SU-DHL-6 (cell line): ENCODE results near the gene MDM4.

Source experiments
- H2AFZ ChIP-seq: fragments of 200-600 bp; sonication (generic); 2 replicates; pipeline ENCODE4 v1.6.1; 2014; ENCODE audit warnings: low read depth, mild to moderate bottlenecking, moderate library complexity, mixed read lengths, antibody characterized with exemption, low read length; ENCODE audit not compliant: severe bottlenecking
- H3F3A ChIP-seq: fragments of 200-600 bp; shearing (Covaris generic); 2 replicates; pipeline ENCODE4 v1.6.0; 2016; ENCODE audit warnings: antibody characterized with exemption, mild to moderate bottlenecking; ENCODE audit not compliant: insufficient read depth
- H3K27ac ChIP-seq: fragments of 200-600 bp; sonication (generic); 2 replicates; pipeline ENCODE4 v1.5.1; 2016; ENCODE audit warnings: low read depth, mild to moderate bottlenecking, low read length, moderate library complexity, mixed read lengths
- H3K27me3 ChIP-seq: fragments of 200-600 bp; sonication (generic), shearing (Covaris generic); 2 replicates; pipeline ENCODE4 v1.6.0; 2014; ENCODE audit warnings: mild to moderate bottlenecking, low read length
- H3K36me3 ChIP-seq: fragments of 200-600 bp; sonication (generic); 2 replicates; pipeline ENCODE4 v1.6.1; 2014; ENCODE audit warnings: mild to moderate bottlenecking, low read length, mixed read lengths
- H3K4me2 ChIP-seq: fragments of 300-600, 200-600 bp; shearing (Covaris generic), sonication (generic); 2 replicates; pipeline ENCODE4 v1.6.0; 2014; ENCODE audit warnings: low read length, low read depth, mild to moderate bottlenecking; ENCODE audit not compliant: poor library complexity, severe bottlenecking
- H3K4me3 ChIP-seq: fragments of 200-600 bp; sonication (generic); 2 replicates; pipeline ENCODE4 v1.5.1; 2014; ENCODE audit warnings: antibody characterized with exemption, low read length, mild to moderate bottlenecking, mixed read lengths; ENCODE audit not compliant: insufficient read depth, poor library complexity, severe bottlenecking
- H3K79me2 ChIP-seq: fragments of 200-600 bp; sonication (generic); 2 replicates; pipeline ENCODE4 v1.6.1; 2014; ENCODE audit warnings: mild to moderate bottlenecking, low read length, moderate library complexity; ENCODE audit not compliant: insufficient read depth
- H3K9ac ChIP-seq: fragments of 200-600 bp; sonication (generic); 2 replicates; pipeline ENCODE4 v1.7.0; 2014; ENCODE audit warnings: mild to moderate bottlenecking, low read length
- H3K9me2 ChIP-seq: fragments of 200-600 bp; sonication (generic); replicated peaks from 2 replicates; pipeline ENCODE4 v1.6.1; 2014; ENCODE audit warnings: low read length; ENCODE audit not compliant: insufficient read depth
- H3K9me3 ChIP-seq: fragments of 200-600 bp; sonication (generic); 2 replicates; pipeline ENCODE4 v1.6.1; 2014; ENCODE audit warnings: low read length, mixed read lengths; ENCODE audit not compliant: insufficient read depth
- H4K20me1 ChIP-seq: fragments of 200-600 bp; sonication (generic); 2 replicates; pipeline ENCODE4 v1.6.1; 2014; ENCODE audit warnings: low read depth, mild to moderate bottlenecking, antibody characterized with exemption, low read length, moderate library complexity, mixed read lengths
- CTCF ChIP-seq: fragments of 200-600 bp; sonication (generic); IDR thresholded peaks from one replicate; pipeline ENCODE4 v1.5.1; 2017; ENCODE audit warnings: antibody characterized with exemption, mild to moderate bottlenecking, low read length, moderate library complexity; ENCODE audit not compliant: insufficient read depth, poor library complexity, severe bottlenecking
- EZH2phosphoT487 ChIP-seq: fragments of 200-600 bp; sonication (generic), shearing (Covaris generic); conservative IDR thresholded peaks from 2 replicates; pipeline ENCODE4 v1.6.1; 2018; ENCODE audit warnings: mild to moderate bottlenecking, antibody characterized with exemption, low read length, moderate library complexity, mixed read lengths

Gene MDM4

GRCh38 chr1:204476563-204476962 lies 39.6 kb upstream of the MDM4 start:
- Histone ChIP-seq H3K4me3 (no peak overlapping the region), H3K9me3 (no peaks in the 10 kb centered on the region), H3K79me2 (no peaks in the 10 kb centered on the region), H3K4me2 (no peak overlapping the region), H2AFZ (no peak overlapping the region), H3F3A (no peaks in the 10 kb centered on the region), H4K20me1 (no peaks in the 10 kb centered on the region), H3K9me2 (no peaks in the 10 kb centered on the region), H3K27me3 (no peaks in the 10 kb centered on the region), H3K27ac (no peak overlapping the region), H3K36me3 (no peaks in the 10 kb centered on the region), H3K9ac (no peak overlapping the region)
- TF ChIP-seq CTCF, result no peak

GRCh38 chr1:204477036-204477740 lies 39.0 kb upstream of the MDM4 start:
- Histone ChIP-seq H3K79me2 (no peaks in the 10 kb centered on the region), H3K9me3 (no peaks in the 10 kb centered on the region), H3K4me3 (no peak overlapping the region), H3K36me3 (no peaks in the 10 kb centered on the region), H3K27me3 (no peaks in the 10 kb centered on the region), H3K9me2 (no peaks in the 10 kb centered on the region), H3K9ac (no peak overlapping the region), H4K20me1 (no peaks in the 10 kb centered on the region), H3F3A (no peaks in the 10 kb centered on the region), H3K27ac (no peak overlapping the region), H3K4me2 (no peak overlapping the region), H2AFZ (no peak overlapping the region)
- no peak for TF ChIP-seq CTCF
- no peak for TF ChIP-seq EZH2phosphoT487

- H3K4me2 ChIP-seq, result no peak overlapping the region
- no peaks in the 10 kb centered on the region for H3K79me2 ChIP-seq
- TF ChIP-seq CTCF (no peak), EZH2phosphoT487 (no peak)
- no peak overlapping the region for H2AFZ ChIP-seq
- H3K4me3 ChIP-seq, result no peak overlapping the region
- H3K9me3 ChIP-seq, result no peaks in the 10 kb centered on the region
- no peak overlapping the region for H3K9ac ChIP-seq
- no peaks in the 10 kb centered on the region for H3K9me2 ChIP-seq
- no peak overlapping the region for H3K27ac ChIP-seq
- no peaks in the 10 kb centered on the region for H3K27me3 ChIP-seq
- H3F3A ChIP-seq, result no peaks in the 10 kb centered on the region
- H4K20me1 ChIP-seq, result no peaks in the 10 kb centered on the region
- no peaks in the 10 kb centered on the region for H3K36me3 ChIP-seq
Measured at GRCh38 chr1:204478172-204478899, 37.9 kb upstream of the MDM4 start.
